ENCODE measurements around the gene GRID1.

GRCh38 chr10:86257683-86258082, 108.9 kb downstream of the GRID1 start:
- TF ChIP-seq CTCF (IDR thresholded peaks at IDR 0.05; ENCODE audit: low read length) (no peak), EZH2 (optimal IDR thresholded peaks at IDR 0.05; ENCODE audit: low read depth, low read length) (no peak)
